ENCODE measurements around the gene MUC2.

DNA sequence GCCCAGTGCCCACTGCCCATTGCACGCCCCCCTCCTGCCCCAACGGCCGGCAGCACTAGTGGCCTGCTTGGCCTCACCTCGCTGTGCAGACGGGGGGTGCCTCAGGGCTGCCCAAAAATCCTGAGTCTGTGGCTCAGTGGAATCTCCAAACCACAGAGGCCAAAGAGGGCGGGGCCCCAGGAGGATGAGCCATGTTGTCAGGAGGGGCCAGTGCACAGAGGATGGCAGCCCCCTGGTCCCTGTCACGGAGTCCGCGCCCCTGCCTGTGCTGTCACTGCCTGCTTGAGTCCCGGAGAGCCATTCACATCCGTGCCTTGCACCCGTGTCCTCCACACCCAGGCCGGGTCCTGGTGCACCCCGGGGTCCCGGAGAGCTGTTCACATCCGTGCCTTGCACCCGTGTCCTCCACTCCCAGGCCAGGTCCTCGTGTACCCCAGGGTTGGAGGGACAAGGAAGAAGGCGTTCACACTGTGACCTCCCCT is 46.7 kb downstream of the MUC2 start:
- TF ChIP-seq, protein P1, sequence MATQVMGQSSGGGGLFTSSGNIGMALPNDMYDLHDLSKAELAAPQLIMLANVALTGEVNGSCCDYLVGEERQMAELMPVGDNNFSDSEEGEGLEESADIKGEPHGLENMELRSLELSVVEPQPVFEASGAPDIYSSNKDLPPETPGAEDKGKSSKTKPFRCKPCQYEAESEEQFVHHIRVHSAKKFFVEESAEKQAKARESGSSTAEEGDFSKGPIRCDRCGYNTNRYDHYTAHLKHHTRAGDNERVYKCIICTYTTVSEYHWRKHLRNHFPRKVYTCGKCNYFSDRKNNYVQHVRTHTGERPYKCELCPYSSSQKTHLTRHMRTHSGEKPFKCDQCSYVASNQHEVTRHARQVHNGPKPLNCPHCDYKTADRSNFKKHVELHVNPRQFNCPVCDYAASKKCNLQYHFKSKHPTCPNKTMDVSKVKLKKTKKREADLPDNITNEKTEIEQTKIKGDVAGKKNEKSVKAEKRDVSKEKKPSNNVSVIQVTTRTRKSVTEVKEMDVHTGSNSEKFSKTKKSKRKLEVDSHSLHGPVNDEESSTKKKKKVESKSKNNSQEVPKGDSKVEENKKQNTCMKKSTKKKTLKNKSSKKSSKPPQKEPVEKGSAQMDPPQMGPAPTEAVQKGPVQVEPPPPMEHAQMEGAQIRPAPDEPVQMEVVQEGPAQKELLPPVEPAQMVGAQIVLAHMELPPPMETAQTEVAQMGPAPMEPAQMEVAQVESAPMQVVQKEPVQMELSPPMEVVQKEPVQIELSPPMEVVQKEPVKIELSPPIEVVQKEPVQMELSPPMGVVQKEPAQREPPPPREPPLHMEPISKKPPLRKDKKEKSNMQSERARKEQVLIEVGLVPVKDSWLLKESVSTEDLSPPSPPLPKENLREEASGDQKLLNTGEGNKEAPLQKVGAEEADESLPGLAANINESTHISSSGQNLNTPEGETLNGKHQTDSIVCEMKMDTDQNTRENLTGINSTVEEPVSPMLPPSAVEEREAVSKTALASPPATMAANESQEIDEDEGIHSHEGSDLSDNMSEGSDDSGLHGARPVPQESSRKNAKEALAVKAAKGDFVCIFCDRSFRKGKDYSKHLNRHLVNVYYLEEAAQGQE (IDR thresholded peaks at IDR 0.05; ENCODE audit: unreplicated experiment): no peak
- TF ChIP-seq ZNF114 (CRISPR knock-in tag; IDR thresholded peaks at IDR 0.05) (no peak), EZH2phosphoT487 (IDR thresholded peaks at IDR 0.05; ENCODE audit: unreplicated experiment) (no peak), EZH2 (IDR thresholded peaks at IDR 0.05; ENCODE audit: low read depth, unreplicated experiment) (no peak), POLR2AphosphoS5 (IDR thresholded peaks at IDR 0.05; ENCODE audit: low read depth) (no peak), JUNB (IDR thresholded peaks at IDR 0.05; ENCODE audit: unreplicated experiment) (no peak), CREB1 (CRISPR knock-in tag; IDR thresholded peaks at IDR 0.05; ENCODE audit: low read depth) (no peak), STAT1 (IDR thresholded peaks at IDR 0.05; ENCODE audit: unreplicated experiment) (no peak), ZNF331 (CRISPR knock-in tag; IDR thresholded peaks at IDR 0.05; ENCODE audit: low read depth) (no peak)
- TF ChIP-seq, protein P2, sequence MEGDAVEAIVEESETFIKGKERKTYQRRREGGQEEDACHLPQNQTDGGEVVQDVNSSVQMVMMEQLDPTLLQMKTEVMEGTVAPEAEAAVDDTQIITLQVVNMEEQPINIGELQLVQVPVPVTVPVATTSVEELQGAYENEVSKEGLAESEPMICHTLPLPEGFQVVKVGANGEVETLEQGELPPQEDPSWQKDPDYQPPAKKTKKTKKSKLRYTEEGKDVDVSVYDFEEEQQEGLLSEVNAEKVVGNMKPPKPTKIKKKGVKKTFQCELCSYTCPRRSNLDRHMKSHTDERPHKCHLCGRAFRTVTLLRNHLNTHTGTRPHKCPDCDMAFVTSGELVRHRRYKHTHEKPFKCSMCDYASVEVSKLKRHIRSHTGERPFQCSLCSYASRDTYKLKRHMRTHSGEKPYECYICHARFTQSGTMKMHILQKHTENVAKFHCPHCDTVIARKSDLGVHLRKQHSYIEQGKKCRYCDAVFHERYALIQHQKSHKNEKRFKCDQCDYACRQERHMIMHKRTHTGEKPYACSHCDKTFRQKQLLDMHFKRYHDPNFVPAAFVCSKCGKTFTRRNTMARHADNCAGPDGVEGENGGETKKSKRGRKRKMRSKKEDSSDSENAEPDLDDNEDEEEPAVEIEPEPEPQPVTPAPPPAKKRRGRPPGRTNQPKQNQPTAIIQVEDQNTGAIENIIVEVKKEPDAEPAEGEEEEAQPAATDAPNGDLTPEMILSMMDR (conservative IDR thresholded peaks at IDR 0.05; ENCODE audit: low read depth in 2 of 2): no peak
- TF ChIP-seq, protein P3, sequence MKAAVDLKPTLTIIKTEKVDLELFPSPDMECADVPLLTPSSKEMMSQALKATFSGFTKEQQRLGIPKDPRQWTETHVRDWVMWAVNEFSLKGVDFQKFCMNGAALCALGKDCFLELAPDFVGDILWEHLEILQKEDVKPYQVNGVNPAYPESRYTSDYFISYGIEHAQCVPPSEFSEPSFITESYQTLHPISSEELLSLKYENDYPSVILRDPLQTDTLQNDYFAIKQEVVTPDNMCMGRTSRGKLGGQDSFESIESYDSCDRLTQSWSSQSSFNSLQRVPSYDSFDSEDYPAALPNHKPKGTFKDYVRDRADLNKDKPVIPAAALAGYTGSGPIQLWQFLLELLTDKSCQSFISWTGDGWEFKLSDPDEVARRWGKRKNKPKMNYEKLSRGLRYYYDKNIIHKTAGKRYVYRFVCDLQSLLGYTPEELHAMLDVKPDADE (IDR thresholded peaks at IDR 0.05): no peak
